Stimulated activated CD4-positive, alpha-beta T cell treated with anti-CD3 and anti-CD28 coated beads, Interleukin-1b, Interleukin-23, amount 100 ng/mL, for 24 hours (primary cell): Measurements from ENCODE around the gene USF2.

ENCODE experiments used
- DNase-seq, 4 experiments: peaks; one replicate each; pipeline ENCODE4 v3.0.0-alpha.2; 2020; ENCODE audit warnings: low read depth in 4 of 4, low spot score in 1 of 4

USF2 gene

GRCh38 chr19:35317464-35318043 is 48.8 kb downstream of the USF2 start:
- DNase-seq = no peak

- no peak for DNase-seq
These were observed 50.1 kb downstream of the USF2 start for GRCh38 chr19:35318679-35319448.

GRCh38 chr19:35320065-35320713 is 51.4 kb downstream of the USF2 start:
- no peak for DNase-seq

GRCh38 chr19:35321291-35321690 is 52.5 kb downstream of the USF2 start:
- DNase-seq = no peak

GRCh38 chr19:35322014-35322413 is 53.3 kb downstream of the USF2 start:
- no peak for DNase-seq

GRCh38 chr19:35327642-35328041 is 58.9 kb downstream of the USF2 start:
- DNase-seq = no peak

GRCh38 chr19:35328851-35329285 is 60.1 kb downstream of the USF2 start, which contains the start of gene CD22:
TSS of gene CD22 (plus strand) at chr19:35329187. CDS start at chr19:35332041, 2,854 bp downstream.
- DNase-seq = no peak

- no peak for DNase-seq
These were observed 60.6 kb downstream of the USF2 start for GRCh38 chr19:35329323-35329722.
